Kidney epithelial cell (primary cell): ENCODE results near the gene NKTR. TPM values are rescaled to one million over a fixed set of nuclear protein-coding genes. Genes with fewer than 3 reads are reported as not detected.

Source experiments
- DNase-seq: peaks from one replicate; pipeline ENCODE4 v3.0.0-alpha.2; 2010; ENCODE audit warnings: low read depth
- H3K27me3 ChIP-seq: 2 replicates; pipeline ENCODE4 v1.6.0; 2011; ENCODE audit warnings: low read length; ENCODE audit not compliant: control insufficient read depth, insufficient read depth
- H3K36me3 ChIP-seq: 2 replicates; pipeline ENCODE4 v1.5.1; 2011; ENCODE audit warnings: low read length; ENCODE audit not compliant: control insufficient read depth, insufficient read depth
- H3K4me3 ChIP-seq: 2 replicates; pipeline ENCODE4 v1.5.1; 2011; ENCODE audit warnings: low read depth, mild to moderate bottlenecking, control low read depth, low read length
- CTCF ChIP-seq: IDR thresholded peaks from 2 replicates; pipeline ENCODE4 v1.5.1; 2011; ENCODE audit warnings: mild to moderate bottlenecking, moderate library complexity, low read length, control low read depth, inconsistent platforms; ENCODE audit not compliant: insufficient read depth, poor library complexity, severe bottlenecking
- total RNA-seq: library from RNA; depleted of rRNA; stranded (reverse); fragments of >200 nt; gene quantifications from 2 replicates; pipeline ENCODE4 v1.2.3, GENCODE V29; 2015

The NKTR gene
- total RNA-seq, 1 donor from 2014 or later: 29.8 TPM

- H3K36me3 ChIP-seq: no peaks in the 10 kb centered on the region
- H3K27me3 ChIP-seq: peaks cover 20% of the 10 kb centered on the region
- DNase-seq: no peak
- H3K4me3 ChIP-seq: no peak overlapping the region
- TF ChIP-seq CTCF: no peak
Observed at GRCh38 chr3:42697289-42698051, 97.0 kb downstream of the NKTR start.

Other genes starting within 250 kb of the NKTR start
- not detected in 2 replicates for gene LYZL4, start 190.1 kb upstream of the NKTR start, total RNA-seq
- gene VIPR1, start 98.0 kb upstream of the NKTR start, total RNA-seq: 1.3 and 3.7 TPM in 2 replicates
- gene SEC22C, start 18.7 kb upstream of the NKTR start, total RNA-seq: 63.8 and 73.3 TPM in 2 replicates
- 31.6 and 31.8 TPM in 2 replicates for gene SS18L2, start 9.8 kb upstream of the NKTR start, total RNA-seq
- gene ZBTB47, start 53.0 kb downstream of the NKTR start, total RNA-seq: 8.8 and 11.1 TPM in 2 replicates
- not detected in 2 replicates for gene KLHL40, start 84.9 kb downstream of the NKTR start, total RNA-seq
- not detected in 2 replicates for gene HHATL, start 102.1 kb downstream of the NKTR start, total RNA-seq
- gene CCDC13, start 172.6 kb downstream of the NKTR start, total RNA-seq: 0.33 and 2.1 TPM in 2 replicates
- gene HIGD1A, start 203.8 kb downstream of the NKTR start, total RNA-seq: 181 and 190 TPM in 2 replicates
- 6.2 and 6.4 TPM in 2 replicates for gene ACKR2, start 208.8 kb downstream of the NKTR start, total RNA-seq